Smooth muscle cell (in vitro differentiated cells): ENCODE measurements around the gene KLF2. TPM values are rescaled to one million over a fixed set of nuclear protein-coding genes. Genes with fewer than 3 reads are reported as not detected.

ENCODE experiments used
- DNase-seq: peaks from one replicate; lab custom pipeline; 2025; ENCODE audit not compliant: unreplicated experiment; lab: John Stamatoyannopoulos, UW
- H2AFZ ChIP-seq: fragments of 200-600 bp; sonication (generic); 2 replicates; pipeline ENCODE4 v1.6.0; 2016; ENCODE audit warnings: antibody characterized with exemption, low read depth, mild to moderate bottlenecking
- H3F3A ChIP-seq: fragments of 200-600 bp; sonication (generic); 2 replicates; pipeline ENCODE4 v1.6.0; 2017; ENCODE audit warnings: antibody characterized with exemption, low read depth
- H3K27ac ChIP-seq: fragments of 200-600 bp; sonication (generic); 2 replicates; pipeline ENCODE4 v1.5.1; 2016; ENCODE audit warnings: low read depth, mild to moderate bottlenecking
- H3K27me3 ChIP-seq: fragments of 200-600 bp; sonication (generic); 2 replicates; pipeline ENCODE4 v1.6.1; 2016; ENCODE audit warnings: low read depth, mild to moderate bottlenecking
- H3K36me3 ChIP-seq: fragments of 200-600 bp; sonication (generic); 2 replicates; pipeline ENCODE4 v1.5.1; 2016; ENCODE audit warnings: low read depth
- H3K4me1 ChIP-seq: fragments of 200-600 bp; sonication (generic); 2 replicates; pipeline ENCODE4 v1.5.1; 2016; ENCODE audit warnings: low read depth
- H3K4me2 ChIP-seq: fragments of 200-600 bp; sonication (generic); 2 replicates; pipeline ENCODE4 v1.6.0; 2016; ENCODE audit warnings: mild to moderate bottlenecking
- H3K4me3 ChIP-seq: fragments of 200-600 bp; sonication (generic); 2 replicates; pipeline ENCODE4 v1.5.1; 2016; ENCODE audit warnings: mild to moderate bottlenecking
- H3K79me2 ChIP-seq: fragments of 200-600 bp; sonication (generic); 2 replicates; pipeline ENCODE4 v1.6.0; 2016; ENCODE audit warnings: low read depth, mild to moderate bottlenecking
- H3K9ac ChIP-seq: fragments of 200-600 bp; sonication (generic); 2 replicates; pipeline ENCODE4 v1.6.0; 2016; ENCODE audit warnings: low read depth
- H3K9me3 ChIP-seq: fragments of 200-600 bp; sonication (generic); replicated peaks from 2 replicates; pipeline ENCODE4 v1.5.1; 2016; ENCODE audit warnings: low read depth
- H4K20me1 ChIP-seq: fragments of 200-600 bp; sonication (generic); 2 replicates; pipeline ENCODE4 v1.6.0; 2016; ENCODE audit warnings: low read depth
- WGBS: methylation state at CpG from one replicate; pipeline ENCODE4 v1.1.7; 2016; ENCODE audit warnings: low lambda C conversion rate; 5-methylcytosine and 5-hydroxymethylcytosine counted together
- polyA plus RNA-seq: library from polyadenylated mRNA; unstranded; fragments of >200 nt; fragmentation: Nextera tagmentation; extraction: Ambion mirVana; gene quantifications from 2 replicates; pipeline ENCODE4 v1.2.1, GENCODE V29; 2016
- total RNA-seq: library from RNA; depleted of rRNA; stranded (reverse); fragments of >200 nt; gene quantifications from 2 replicates; pipeline ENCODE4 v1.2.3, GENCODE V29; 2014
- TF ChIP-seq, protein P1 (sequence below): fragments of 200-600 bp; sonication (generic); IDR thresholded peaks from 2 replicates; pipeline ENCODE4 v1.5.1; 2017; ENCODE audit warnings: borderline replicate concordance, mild to moderate bottlenecking, antibody characterized with exemption; ENCODE audit not compliant: insufficient read depth, poor library complexity, severe bottlenecking

KLF2 gene
- total and polyA plus RNA-seq, 2 experiments from 2014 or later, result 2.7 to 18.0 TPM

DNA sequence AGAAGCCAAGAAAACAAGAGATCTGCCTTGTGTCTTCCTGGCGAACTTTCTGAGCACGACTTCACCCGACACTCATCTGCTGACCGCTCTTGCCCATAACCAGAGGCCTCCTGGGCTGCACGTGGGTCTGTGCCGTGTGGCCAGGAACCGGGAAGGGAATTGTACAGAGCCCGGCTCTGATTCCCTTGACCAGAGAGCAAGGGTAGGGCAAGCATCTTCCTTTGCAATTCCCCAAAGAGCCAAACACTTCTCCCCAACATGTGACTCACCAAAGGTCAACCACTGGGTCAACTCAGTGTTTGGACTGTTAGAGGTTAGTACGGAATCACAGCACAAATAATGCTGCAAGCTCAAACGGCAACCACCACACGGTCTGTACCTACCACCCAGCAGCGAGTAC lies 48.9 kb downstream of the KLF2 start:
- TF ChIP-seq, protein P1, sequence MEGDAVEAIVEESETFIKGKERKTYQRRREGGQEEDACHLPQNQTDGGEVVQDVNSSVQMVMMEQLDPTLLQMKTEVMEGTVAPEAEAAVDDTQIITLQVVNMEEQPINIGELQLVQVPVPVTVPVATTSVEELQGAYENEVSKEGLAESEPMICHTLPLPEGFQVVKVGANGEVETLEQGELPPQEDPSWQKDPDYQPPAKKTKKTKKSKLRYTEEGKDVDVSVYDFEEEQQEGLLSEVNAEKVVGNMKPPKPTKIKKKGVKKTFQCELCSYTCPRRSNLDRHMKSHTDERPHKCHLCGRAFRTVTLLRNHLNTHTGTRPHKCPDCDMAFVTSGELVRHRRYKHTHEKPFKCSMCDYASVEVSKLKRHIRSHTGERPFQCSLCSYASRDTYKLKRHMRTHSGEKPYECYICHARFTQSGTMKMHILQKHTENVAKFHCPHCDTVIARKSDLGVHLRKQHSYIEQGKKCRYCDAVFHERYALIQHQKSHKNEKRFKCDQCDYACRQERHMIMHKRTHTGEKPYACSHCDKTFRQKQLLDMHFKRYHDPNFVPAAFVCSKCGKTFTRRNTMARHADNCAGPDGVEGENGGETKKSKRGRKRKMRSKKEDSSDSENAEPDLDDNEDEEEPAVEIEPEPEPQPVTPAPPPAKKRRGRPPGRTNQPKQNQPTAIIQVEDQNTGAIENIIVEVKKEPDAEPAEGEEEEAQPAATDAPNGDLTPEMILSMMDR, result no peak
- Histone ChIP-seq H3K36me3 (no peaks in the 10 kb centered on the region), H3K4me3 (no peak overlapping the region), H3K79me2 (no peaks in the 10 kb centered on the region), H2AFZ (no peak overlapping the region), H3K9me3 (no peaks in the 10 kb centered on the region), H3K27ac (no peak overlapping the region), H3K4me1 (no peaks in the 10 kb centered on the region), H4K20me1 (peaks cover 8% of the 10 kb centered on the region), H3K4me2 (no peak overlapping the region), H3F3A (no peaks in the 10 kb centered on the region), H3K27me3 (no peaks in the 10 kb centered on the region), H3K9ac (no peak overlapping the region)
- 88% methylated on average over 12 of the region's 12 CpGs for WGBS
- DNase-seq, result no peak

DNA sequence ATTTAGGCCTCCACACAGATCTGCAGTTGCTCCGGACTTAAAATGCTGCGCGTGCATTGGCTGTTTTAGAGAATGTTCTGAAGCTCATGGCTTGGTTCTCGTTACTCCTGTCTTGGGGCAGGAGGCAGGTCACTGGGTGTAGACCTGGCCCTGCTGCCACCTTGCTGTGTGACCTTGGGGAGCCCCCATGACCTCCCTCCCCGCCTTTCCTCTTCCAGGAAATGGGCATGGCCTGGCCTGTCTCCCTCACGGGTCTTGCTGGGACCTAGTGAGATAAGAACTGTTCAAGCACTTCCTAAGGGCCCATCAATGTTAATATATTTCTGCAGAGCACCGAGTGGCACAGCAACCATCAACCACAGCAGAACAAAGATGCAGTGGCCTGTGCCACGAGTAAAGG lies 49.4 kb downstream of the KLF2 start:
- Histone ChIP-seq H3K9me3 (no peaks in the 10 kb centered on the region), H3K4me1 (no peaks in the 10 kb centered on the region), H3K9ac (no peak overlapping the region), H3K4me2 (no peak overlapping the region), H3K79me2 (no peaks in the 10 kb centered on the region), H3F3A (no peaks in the 10 kb centered on the region), H3K27me3 (no peaks in the 10 kb centered on the region), H4K20me1 (peaks cover 3% of the 10 kb centered on the region), H2AFZ (no peak overlapping the region), H3K36me3 (no peaks in the 10 kb centered on the region), H3K4me3 (no peak overlapping the region), H3K27ac (no peak overlapping the region)
- no peak for DNase-seq
- TF ChIP-seq, protein P1, result no peak
- WGBS, result 91% methylated on average over 8 of the region's 8 CpGs

DNA sequence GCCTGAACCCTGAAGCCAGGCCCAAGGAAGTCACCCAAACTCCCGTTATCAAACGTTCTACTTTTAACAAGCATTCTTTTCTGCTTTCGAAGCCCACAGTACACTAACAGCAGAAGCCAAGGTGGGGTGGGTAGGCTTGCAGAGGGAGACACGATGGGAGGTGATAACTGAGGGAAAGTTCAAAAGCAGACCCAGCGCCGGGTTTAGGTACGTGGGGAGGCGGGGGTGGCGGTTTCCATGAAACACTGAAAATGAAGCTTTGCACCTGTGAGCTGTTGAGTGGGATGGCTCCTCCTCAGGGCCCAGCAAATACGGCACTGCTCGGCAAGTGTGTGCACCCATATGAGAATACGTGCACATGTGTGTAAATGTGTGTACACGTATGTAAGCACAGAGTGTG lies 49.8 kb downstream of the KLF2 start:
- Histone ChIP-seq H3K36me3 (no peaks in the 10 kb centered on the region), H3K4me1 (no peaks in the 10 kb centered on the region), H3K79me2 (no peaks in the 10 kb centered on the region), H3K4me3 (no peak overlapping the region), H4K20me1 (no peaks in the 10 kb centered on the region), H3K9me3 (no peaks in the 10 kb centered on the region), H3K9ac (no peak overlapping the region), H3F3A (no peaks in the 10 kb centered on the region), H3K27me3 (no peaks in the 10 kb centered on the region), H3K4me2 (no peak overlapping the region), H2AFZ (no peak overlapping the region), H3K27ac (no peak overlapping the region)
- DNase-seq, result no peak
- TF ChIP-seq, protein P1, result no peak
- 92% methylated on average over 13 of the region's 13 CpGs for WGBS

DNA sequence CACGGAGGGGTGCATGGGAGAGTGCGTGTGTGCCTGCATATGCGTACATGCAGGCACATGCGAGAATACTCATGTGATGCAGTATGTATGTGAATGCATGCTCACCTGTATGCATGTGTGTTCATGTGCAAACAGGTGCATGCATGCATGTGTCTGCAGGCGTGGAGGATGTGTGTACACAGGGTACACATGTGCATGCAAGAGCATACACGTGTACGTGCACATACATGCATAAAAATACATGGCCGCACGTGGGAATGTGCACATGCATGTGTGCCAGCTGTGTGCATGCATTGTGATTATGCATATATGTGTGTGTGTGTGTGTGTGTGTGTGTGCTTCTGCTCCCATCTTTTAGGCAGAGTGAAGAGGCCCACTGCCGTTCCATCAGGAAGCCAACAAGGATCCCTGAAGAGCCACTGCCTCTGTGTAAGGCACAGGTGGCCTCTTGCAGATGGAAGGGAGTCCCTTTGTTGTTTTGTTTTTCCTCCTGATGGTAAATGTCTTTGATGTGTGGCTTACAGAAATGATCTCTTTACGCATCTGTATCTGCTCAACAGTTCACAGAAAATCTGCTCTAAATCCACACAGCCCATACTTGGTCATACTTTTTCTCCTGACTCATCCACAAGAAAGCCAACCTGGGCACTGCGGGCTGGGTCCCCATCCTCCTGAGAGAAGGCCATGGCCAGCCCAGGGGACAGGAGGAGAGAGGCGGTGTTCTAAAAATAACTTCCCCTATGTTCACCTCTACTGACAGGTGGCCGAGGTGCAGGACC lies 50.7 kb downstream of the KLF2 start:
- no peaks in the 10 kb centered on the region for H3F3A ChIP-seq
- H3K9me3 ChIP-seq, result no peaks in the 10 kb centered on the region
- TF ChIP-seq, protein P1, result no peak
- H3K36me3 ChIP-seq, result no peaks in the 10 kb centered on the region
- no peak overlapping the region for H3K9ac ChIP-seq
- H3K4me3 ChIP-seq, result no peak overlapping the region
- H3K27ac ChIP-seq, result no peak overlapping the region
- H3K4me2 ChIP-seq, result no peak overlapping the region
- no peaks in the 10 kb centered on the region for H3K4me1 ChIP-seq
- H2AFZ ChIP-seq, result no peak overlapping the region
- DNase-seq, result no peak
- peaks cover 5% of the 10 kb centered on the region for H4K20me1 ChIP-seq
- no peaks in the 10 kb centered on the region for H3K79me2 ChIP-seq
- WGBS, result 96% methylated on average over 14 of the region's 14 CpGs
- H3K27me3 ChIP-seq, result no peaks in the 10 kb centered on the region
